Testis (tissue), 2 donors: Measurements from ENCODE around the gene PACSIN3.

Source experiments
- POLR2A ChIP-seq: fragments of 450-650 bp; IDR thresholded peaks from one replicate; pipeline ENCODE4 v1.6.1; 2017; ENCODE audit warnings: antibody characterized with exemption, mild to moderate bottlenecking, moderate library complexity
- TF ChIP-seq, protein P1 (sequence below), 3 experiments: fragments of 450-650 bp in 2 of 3; fragments of 200-600 bp in 1 of 3; sonication (generic) in 1 of 3; IDR thresholded peaks; one replicate each; pipeline ENCODE4 v1.5.1; 2016 to 2019; ENCODE audit warnings: antibody characterized with exemption in 3 of 3, mild to moderate bottlenecking in 2 of 3, moderate library complexity in 1 of 3

DNA sequence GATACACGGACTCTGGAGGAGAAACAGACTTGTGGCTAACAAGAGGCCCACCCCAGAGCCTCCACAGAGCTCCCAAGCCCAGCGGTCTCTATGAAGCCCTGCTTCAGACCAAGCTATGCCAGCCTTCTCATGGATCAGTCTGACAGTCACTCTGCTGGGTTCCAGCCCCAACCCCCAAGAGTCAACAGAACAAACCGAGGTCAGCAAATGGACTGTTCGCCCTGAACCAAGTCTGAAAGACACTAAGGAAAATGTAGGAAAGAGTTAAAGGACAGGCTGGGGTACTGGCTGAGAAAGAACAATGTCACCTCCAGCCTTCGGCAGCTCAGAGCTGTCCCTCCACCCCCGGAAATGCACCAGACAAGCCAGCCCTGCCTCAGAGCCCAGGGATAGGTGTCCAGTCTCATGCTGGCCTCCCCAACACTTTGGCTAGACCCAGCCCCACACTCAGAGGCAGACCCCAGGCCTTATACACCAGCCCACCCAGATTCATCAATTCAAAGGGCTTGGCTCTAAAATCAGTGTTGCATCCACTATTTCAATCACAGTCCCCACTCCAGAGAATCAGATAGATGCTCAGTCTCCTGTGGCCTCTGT is 13.4 kb downstream of the PACSIN3 start:
- TF ChIP-seq, protein P1, sequence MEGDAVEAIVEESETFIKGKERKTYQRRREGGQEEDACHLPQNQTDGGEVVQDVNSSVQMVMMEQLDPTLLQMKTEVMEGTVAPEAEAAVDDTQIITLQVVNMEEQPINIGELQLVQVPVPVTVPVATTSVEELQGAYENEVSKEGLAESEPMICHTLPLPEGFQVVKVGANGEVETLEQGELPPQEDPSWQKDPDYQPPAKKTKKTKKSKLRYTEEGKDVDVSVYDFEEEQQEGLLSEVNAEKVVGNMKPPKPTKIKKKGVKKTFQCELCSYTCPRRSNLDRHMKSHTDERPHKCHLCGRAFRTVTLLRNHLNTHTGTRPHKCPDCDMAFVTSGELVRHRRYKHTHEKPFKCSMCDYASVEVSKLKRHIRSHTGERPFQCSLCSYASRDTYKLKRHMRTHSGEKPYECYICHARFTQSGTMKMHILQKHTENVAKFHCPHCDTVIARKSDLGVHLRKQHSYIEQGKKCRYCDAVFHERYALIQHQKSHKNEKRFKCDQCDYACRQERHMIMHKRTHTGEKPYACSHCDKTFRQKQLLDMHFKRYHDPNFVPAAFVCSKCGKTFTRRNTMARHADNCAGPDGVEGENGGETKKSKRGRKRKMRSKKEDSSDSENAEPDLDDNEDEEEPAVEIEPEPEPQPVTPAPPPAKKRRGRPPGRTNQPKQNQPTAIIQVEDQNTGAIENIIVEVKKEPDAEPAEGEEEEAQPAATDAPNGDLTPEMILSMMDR (IDR thresholded peaks at IDR 0.05) = no peak
- no peak for TF ChIP-seq POLR2A
